H1 (cell line): ENCODE data around the gene DCN. TPM values are rescaled to one million over a fixed set of nuclear protein-coding genes. Genes with fewer than 3 reads are reported as not detected.

Experiments used
- CTCF ChIA-PET: fragments of 300-600 bp; sonication (Branson Sonifier 250); formaldehyde crosslinking; loops from one replicate; lab custom pipeline; 2021; ENCODE audit not compliant: partially characterized antibody; lab: Charles Lee
- POLR2A ChIA-PET: fragments of 300-600 bp; sonication (Branson Sonifier 250); formaldehyde crosslinking; loops from one replicate; lab custom pipeline; 2021; ENCODE audit warnings: inconsistent platforms; ENCODE audit not compliant: partially characterized antibody; lab: Charles Lee
- DNase-seq, 2 experiments: peaks; one replicate each; pipeline versions ENCODE4 v3.0.0 to v3.0.0-alpha.2; 2010 to 2022; ENCODE audit warnings: low spot score in 2 of 2, low read depth in 1 of 2, mixed read lengths in 1 of 2
- FAIRE-seq: peaks from 2 replicates; lab custom pipeline; 2011; peaks lifted over from hg19 to GRCh38; lab: Jason Lieb, UNC
- H2AFZ ChIP-seq: 2 replicates; pipeline ENCODE4 v1.8.1; 2012; ENCODE audit warnings: low read length, inconsistent platforms
- H2AK5ac ChIP-seq: 2 replicates; pipeline ENCODE4 v1.6.1; 2013; ENCODE audit warnings: low read depth, low read length
- H2BK120ac ChIP-seq: replicated peaks from 2 replicates; pipeline ENCODE3; 2013; ENCODE audit warnings: low read depth, low read length, inconsistent platforms
- H2BK12ac ChIP-seq: 2 replicates; pipeline ENCODE4 v1.6.1; 2013; ENCODE audit warnings: low read depth, low read length
- H2BK15ac ChIP-seq: 2 replicates; pipeline ENCODE4 v1.6.1; 2013; ENCODE audit warnings: low read length
- H2BK20ac ChIP-seq: 2 replicates; pipeline ENCODE4 v1.6.1; 2013; ENCODE audit warnings: low read length
- H2BK5ac ChIP-seq: 2 replicates; pipeline ENCODE4 v1.6.1; 2013; ENCODE audit warnings: low read depth, low read length
- H3K14ac ChIP-seq: 2 replicates; pipeline ENCODE4 v1.6.1; 2013; ENCODE audit warnings: inconsistent platforms; ENCODE audit not compliant: insufficient read length
- H3K18ac ChIP-seq: 2 replicates; pipeline ENCODE4 v1.6.1; 2013; ENCODE audit warnings: low read length; ENCODE audit errors: extremely low read depth
- H3K23ac ChIP-seq: 2 replicates; pipeline ENCODE4 v1.6.1; 2013; ENCODE audit warnings: inconsistent platforms; ENCODE audit not compliant: insufficient read length
- H3K23me2 ChIP-seq: 2 replicates; pipeline ENCODE4 v1.6.1; 2013; ENCODE audit warnings: low read depth, low read length
- H3K27ac ChIP-seq: 2 replicates; pipeline ENCODE4 v1.6.1; 2011; ENCODE audit warnings: low read depth, low read length, inconsistent platforms
- H3K27me3 ChIP-seq, 4 experiments: replicated peaks in 1 of 4; 1 replicate in 1 of 4; 2 replicates in 3 of 4; pipeline versions ENCODE4 v1.6.1 to v1.8.1; 2011 to 2013; ENCODE audit warnings: low read length in 3 of 4, mild to moderate bottlenecking in 3 of 4, inconsistent platforms in 2 of 4, mixed read lengths in 2 of 4, moderate library complexity in 1 of 4; ENCODE audit not compliant: control insufficient read depth in 3 of 4, insufficient read depth in 3 of 4; ENCODE audit errors: extremely low read depth in 1 of 4
- H3K36me3 ChIP-seq, 4 experiments: 2 replicates each; pipeline versions ENCODE4 v1.6.1 to v1.8.1; 2011 to 2013; ENCODE audit warnings: mild to moderate bottlenecking in 4 of 4, low read length in 3 of 4, moderate library complexity in 2 of 4, control low read depth in 1 of 4, inconsistent platforms in 1 of 4; ENCODE audit not compliant: insufficient read depth in 4 of 4, control insufficient read depth in 2 of 4
- H3K4ac ChIP-seq: replicated peaks from 2 replicates; pipeline ENCODE3; 2013; ENCODE audit warnings: low read length, low read depth, mixed read lengths, inconsistent platforms; ENCODE audit not compliant: insufficient read length
- H3K4me1 ChIP-seq, 4 experiments: replicated peaks in 1 of 4; 1 replicate in 1 of 4; 2 replicates in 3 of 4; pipeline versions ENCODE4 v1.6.1 to v1.8.1; 2011 to 2013; ENCODE audit warnings: low read length in 3 of 4, inconsistent platforms in 2 of 4, mixed read lengths in 1 of 4; ENCODE audit not compliant: insufficient read depth in 4 of 4, control insufficient read depth in 3 of 4
- H3K4me2 ChIP-seq, 2 experiments: 2 replicates each; pipeline versions ENCODE4 v1.6.1 to v1.8.1; 2011 to 2013; ENCODE audit warnings: low read depth in 2 of 2, low read length in 2 of 2, control low read depth in 1 of 2, inconsistent platforms in 1 of 2, mild to moderate bottlenecking in 1 of 2; ENCODE audit not compliant: insufficient read depth in 1 of 2
- H3K4me3 ChIP-seq, 4 experiments: fragments of 200-600, 300-600 bp in 1 of 4; sonication (generic), shearing (Covaris generic), sonication (Bioruptor Twin) in 1 of 4; 2 replicates each; pipeline versions ENCODE4 v1.5.1 to v1.8.1; 2011 to 2016; ENCODE audit warnings: low read length in 4 of 4, low read depth in 3 of 4, control low read depth in 2 of 4, inconsistent platforms in 2 of 4, mild to moderate bottlenecking in 2 of 4, mixed read lengths in 1 of 4, moderate library complexity in 1 of 4; ENCODE audit not compliant: insufficient read depth in 2 of 4; ENCODE audit errors: extremely low read depth in 1 of 4
- H3K56ac ChIP-seq: replicated peaks from 2 replicates; pipeline ENCODE3; 2013; ENCODE audit warnings: low read depth, mild to moderate bottlenecking, mixed read lengths, low read length, inconsistent platforms; ENCODE audit not compliant: insufficient read length
- H3K79me1 ChIP-seq: 2 replicates; pipeline ENCODE4 v1.6.1; 2013; ENCODE audit warnings: low read depth, low read length, control low read depth
- H3K79me2 ChIP-seq, 2 experiments: 2 replicates each; pipeline versions ENCODE4 v1.6.1 to v1.8.1; 2012 to 2013; ENCODE audit warnings: low read length in 2 of 2, mild to moderate bottlenecking in 2 of 2, inconsistent platforms in 1 of 2; ENCODE audit not compliant: insufficient read depth in 2 of 2, control insufficient read depth in 1 of 2
- H3K9ac ChIP-seq, 4 experiments: replicated peaks in 1 of 4; 1 replicate in 1 of 4; 2 replicates in 3 of 4; pipeline versions ENCODE4 v1.6.1 to v1.8.1; 2011 to 2013; ENCODE audit warnings: low read depth in 3 of 4, low read length in 3 of 4, control low read depth in 2 of 4, mild to moderate bottlenecking in 2 of 4, moderate library complexity in 2 of 4, inconsistent platforms in 1 of 4; ENCODE audit errors: extremely low read depth in 1 of 4
- H3K9me3 ChIP-seq, 2 experiments: 2 replicates each; pipeline versions ENCODE4 v1.6.1 to v1.8.1; 2012 to 2013; ENCODE audit warnings: mild to moderate bottlenecking in 2 of 2, moderate library complexity in 2 of 2, control low read depth in 1 of 2, inconsistent platforms in 1 of 2, low read depth in 1 of 2, low read length in 1 of 2, mixed read lengths in 1 of 2; ENCODE audit not compliant: insufficient read depth in 2 of 2
- H4K20me1 ChIP-seq, 2 experiments: replicated peaks in 1 of 2; 2 replicates each; pipeline versions ENCODE3 to v1.8.1; 2011 to 2013; ENCODE audit warnings: inconsistent platforms in 2 of 2, low read length in 2 of 2, mild to moderate bottlenecking in 1 of 2; ENCODE audit not compliant: insufficient read depth in 2 of 2, control insufficient read depth in 1 of 2
- H4K5ac ChIP-seq: 2 replicates; pipeline ENCODE4 v1.6.1; 2013; ENCODE audit warnings: low read length, low read depth, mixed read lengths, inconsistent platforms; ENCODE audit not compliant: insufficient read length
- H4K8ac ChIP-seq: 2 replicates; pipeline ENCODE4 v1.8.0; 2013; ENCODE audit warnings: mild to moderate bottlenecking, moderate library complexity, low read length, inconsistent platforms; ENCODE audit not compliant: insufficient read depth; ENCODE audit errors: extremely low read depth
- H4K91ac ChIP-seq: replicated peaks from 2 replicates; pipeline ENCODE3; 2013; ENCODE audit warnings: low read length, mixed read lengths, inconsistent platforms; ENCODE audit not compliant: insufficient read length
- ASH2L ChIP-seq: fragments of 200-600, 300-600 bp; sonication (generic); IDR thresholded peaks from one replicate; pipeline ENCODE4 v1.7.1; 2017; ENCODE audit warnings: low read length
- BCL11A ChIP-seq, 2 experiments: IDR thresholded peaks; one replicate each; pipeline ENCODE4 v1.6.1; 2011; ENCODE audit warnings: low read depth in 2 of 2, low read length in 2 of 2, mild to moderate bottlenecking in 2 of 2
- CEBPB ChIP-seq: IDR thresholded peaks from 2 replicates; pipeline ENCODE4 v1.6.1; 2012; ENCODE audit warnings: low read depth, low read length
- CHD2 ChIP-seq: IDR thresholded peaks from 2 replicates; pipeline ENCODE4 v1.6.1; 2012; ENCODE audit warnings: low read length, improper control_type of control experiment
- EZH2 ChIP-seq: fragments of 200-600 bp; sonication (generic); IDR thresholded peaks from 2 replicates; pipeline ENCODE4 v1.7.1; 2012; ENCODE audit warnings: low read depth, mild to moderate bottlenecking, moderate library complexity, low read length, inconsistent platforms; ENCODE audit not compliant: severe bottlenecking
- HDAC2 ChIP-seq, 2 experiments: fragments of 300-600 bp in 1 of 2; sonication (generic) in 1 of 2; IDR thresholded peaks; 2 replicates each; pipeline ENCODE4 v1.6.1; 2011 to 2012; ENCODE audit warnings: low read depth in 2 of 2, low read length in 2 of 2, mild to moderate bottlenecking in 2 of 2, moderate library complexity in 2 of 2, borderline replicate concordance in 1 of 2, inconsistent platforms in 1 of 2
- JUND ChIP-seq: IDR thresholded peaks from 2 replicates; pipeline ENCODE4 v1.6.1; 2011; ENCODE audit warnings: mild to moderate bottlenecking, improper control_type of control experiment, low read length
- POLR2A ChIP-seq, 2 experiments: IDR thresholded peaks; 1 replicate in 1 of 2; 2 replicates in 1 of 2; pipeline ENCODE4 v1.6.1; 2011; ENCODE audit warnings: low read depth in 2 of 2, low read length in 2 of 2, mild to moderate bottlenecking in 2 of 2; ENCODE audit errors: control extremely low read depth in 1 of 2
- POLR2AphosphoS5 ChIP-seq: IDR thresholded peaks from 2 replicates; pipeline ENCODE4 v1.6.1; 2011; ENCODE audit warnings: low read depth, low read length
- SP4 ChIP-seq: IDR thresholded peaks from 2 replicates; pipeline ENCODE4 v1.6.1; 2012; ENCODE audit warnings: low read length, inconsistent platforms
- SUZ12 ChIP-seq: fragments of 200-600 bp; sonication (generic); IDR thresholded peaks from 2 replicates; pipeline ENCODE4 v1.6.1; 2012; ENCODE audit warnings: mild to moderate bottlenecking, inconsistent platforms, low read length, moderate library complexity, mixed read lengths
- TBP ChIP-seq: IDR thresholded peaks from 2 replicates; pipeline ENCODE4 v1.6.1; 2011; ENCODE audit warnings: low read depth, low read length, improper control_type of control experiment
- TEAD4 ChIP-seq: IDR thresholded peaks from 2 replicates; pipeline ENCODE4 v1.6.1; 2012; ENCODE audit warnings: low read depth, low read length, inconsistent platforms, mixed read lengths
- WGBS, 2 experiments: shearing (Covaris generic) in 1 of 2; methylation state at CpG; one replicate each; pipeline versions ENCODE4 v1.1.6 to v1.1.7; 2013 to 2015; ENCODE audit warnings: low lambda C conversion rate in 2 of 2, mixed read lengths in 2 of 2, inconsistent platforms in 1 of 2, low coverage in 1 of 2, missing lambda C conversion rate in 1 of 2; ENCODE audit not compliant: insufficient replicate concordance in 2 of 2, insufficient coverage in 1 of 2, insufficient read length in 1 of 2; ENCODE audit errors: extremely low coverage in 1 of 2, missing lambda C conversion rate in 1 of 2; 5-methylcytosine and 5-hydroxymethylcytosine counted together
- polyA plus RNA-seq, 7 experiments: library from polyadenylated mRNA; depleted of rRNA in 3 of 7; stranded (reverse) in 5 of 7; unstranded in 2 of 7; fragments of >200 nt in 5 of 7; fragments of 200-250 nt in 2 of 7; gene quantifications; 1 replicate in 5 of 7; 2 replicates in 1 of 7; 4 replicates in 1 of 7; pipeline versions ENCODE4 v1.2.1 to v1.2.3, GENCODE V29; 2011 to 2013; ENCODE audit warnings: missing spikeins in 2 of 7, mixed read lengths in 2 of 7
- total RNA-seq: library from RNA; stranded (reverse); fragmentation: NEBNext Ultra II Directional; extraction: Animal tissue kit (Norgen Biotek cat#: 25700); gene quantifications from 2 replicates; pipeline ENCODE4 v1.2.1, GENCODE V29; 2021

The DCN gene
- total and polyA plus RNA-seq, 2 of the 8 experiments (the other 6 are each of a cell fraction or from before 2014, with no cell fraction given), result not detected

GRCh38 chr12:91194500-91194899, 11.9 kb upstream of the DCN start:
- no peaks in the 10 kb centered on the region for H4K20me1 ChIP-seq
- no peak overlapping the region for H4K5ac ChIP-seq
- no peak for TF ChIP-seq CEBPB
- no peak for TF ChIP-seq SP4
- TF ChIP-seq BCL11A (IDR thresholded peaks at IDR 0.05; ENCODE audit: low read depth in 2 of 2, low read length in 2 of 2), result no peak
- no peak for TF ChIP-seq POLR2A (IDR thresholded peaks at IDR 0.05; ENCODE audit: control extremely low read depth in 1 of 2, low read depth in 2 of 2, low read length in 2 of 2)
- TF ChIP-seq ASH2L, result no peak
- no peak for TF ChIP-seq CHD2
- TF ChIP-seq POLR2AphosphoS5, result no peak
- TF ChIP-seq TEAD4, result no peak
- no peak for TF ChIP-seq EZH2
- no peak for TF ChIP-seq SUZ12
- no peak for TF ChIP-seq HDAC2 (IDR thresholded peaks at IDR 0.05; ENCODE audit: borderline replicate concordance in 1 of 2, low read depth in 2 of 2, low read length in 2 of 2)
- no peak for TF ChIP-seq TBP
- TF ChIP-seq JUND, result no peak
- TF ChIP-seq, all 59 proteins: peak for 0
- Histone ChIP-seq H4K91ac (no peak overlapping the region), H3K4me3 (no peak overlapping the region), H3K23ac (no peak overlapping the region), H3K4me1 (no peaks in the 10 kb centered on the region), H3K4ac (no peak overlapping the region), H3K79me1 (no peaks in the 10 kb centered on the region), H2BK120ac (no peak overlapping the region), H3K9ac (no peak overlapping the region), H2AFZ (no peak overlapping the region), H2BK15ac (no peak overlapping the region), H4K8ac (no peak overlapping the region), H3K18ac (no peak overlapping the region), H2BK20ac (no peak overlapping the region), H3K14ac (no peak overlapping the region), H3K23me2 (0 out of 2 replicates have a peak, but pooled peaks cover 1% of the 10 kb centered on the region), H3K36me3 (no peaks in the 10 kb centered on the region), H3K79me2 (no peaks in the 10 kb centered on the region), H2BK5ac (no peak overlapping the region), H2BK12ac (no peak overlapping the region), H2AK5ac (no peak overlapping the region), H3K27ac (no peak overlapping the region), H3K9me3 (0 out of 4 replicates have a peak, but pooled peaks cover 0 to 4% of the 10 kb centered on the region in 2 experiments), H3K27me3 (no peaks in the 10 kb centered on the region), H3K4me2 (no peak overlapping the region), H3K56ac (no peak overlapping the region)
- CTCF ChIA-PET, result interaction anchor here (0.6 kb wide), 1 partner anchor 131 kb away, joined by 3 read pairs; no protein-coding TSS in a partner anchor
- WGBS, 2 experiments, result 92 to 100% methylated on average over 1 to 2 of the region's 2 CpGs
- POLR2A ChIA-PET, result no interaction called here
- DNase-seq (no peak), FAIRE-seq (no peak)
